Measurements from ENCODE around the gene KCNC1. TPM values are rescaled to one million over a fixed set of nuclear protein-coding genes. Genes with fewer than 3 reads are reported as not detected.

Gene KCNC1
- total and polyA plus RNA-seq, 9 of the 15 experiments (the other 6 are each of a cell fraction or from before 2014, with no cell fraction given): 0.05 to 0.08 TPM; not detected in 7

GRCh38 chr11:17764446-17765218, 30.1 kb downstream of the KCNC1 start:
- Histone ChIP-seq H3K4me3 (no peak overlapping the region), H2AFZ (ENCODE audit: low read depth, low read length) (no peak overlapping the region), H3K9me3 (replicated peaks; ENCODE audit: control insufficient read depth, insufficient read depth, low read depth, low read length) (no peaks in the 10 kb centered on the region), H3K4me2 (ENCODE audit: insufficient read depth, low read length) (no peak overlapping the region), H3K27me3 (ENCODE audit: control insufficient read depth in 2 of 2, insufficient read depth in 2 of 2, low read length in 2 of 2) (peaks cover 0 to 26% of the 10 kb centered on the region in 2 experiments; a peak in 3 of 5 replicates), H3K9me1 (ENCODE audit: control insufficient read depth, insufficient read depth, low read length) (no peaks in the 10 kb centered on the region), H3K4me1 (replicated peaks in 1 of 2; ENCODE audit: control insufficient read depth in 2 of 2, insufficient read depth in 2 of 2, low read length in 2 of 2) (peaks cover under 1 to 5% of the 10 kb centered on the region in 2 experiments; a peak in 1 of 5 replicates), H4K20me1 (replicated peaks; ENCODE audit: control insufficient read depth, insufficient read depth, low read length) (peaks cover 12% of the 10 kb centered on the region; the same call in 1 of the 2 replicates), H3K9ac (ENCODE audit: insufficient read depth in 1 of 2, low read depth in 2 of 2, low read length in 2 of 2) (no peak overlapping the region), H3K27ac (ENCODE audit: extremely low read depth, low read depth, low read length) (no peak overlapping the region), H3K79me2 (ENCODE audit: control insufficient read depth, insufficient read depth, low read length) (no peaks in the 10 kb centered on the region), H3K36me3 (ENCODE audit: control insufficient read depth, insufficient read depth, low read length) (no peaks in the 10 kb centered on the region)
- CTCF ChIA-PET (ENCODE audit: low intra/inter-chr PET ratio): no interaction called here
- FAIRE-seq (no peak), DNase-seq (ENCODE audit: extremely low read depth in 1 of 4, low spot score in 3 of 4) (no peak), ATAC-seq (no peak)
- 17% methylated on average over 10 of the region's 19 CpGs for WGBS (ENCODE audit: insufficient coverage, low coverage, missing lambda C conversion rate)
- POLR2A ChIA-PET: no interaction called here
- in situ Hi-C loops (cut with MboI): loop anchor here (5.0 kb wide), 1 partner anchor 213 kb away; no protein-coding TSS in a partner anchor
- TF ChIP-seq SRF (CRISPR knock-in tag; IDR thresholded peaks at IDR 0.05): no peak
- no peak for TF ChIP-seq ATF4 (CRISPR knock-in tag; IDR thresholded peaks at IDR 0.05)
- TF ChIP-seq BCOR (IDR thresholded peaks at IDR 0.05): peak; percentile 66
- TF ChIP-seq ZFP36 (IDR thresholded peaks at IDR 0.05; ENCODE audit: low read depth, low read length, partially characterized antibody): peak; percentile 63
- TF ChIP-seq SPI1 (IDR thresholded peaks at IDR 0.05; ENCODE audit: borderline replicate concordance, low read depth, low read length): no peak
- no peak for TF ChIP-seq RCOR1 (IDR thresholded peaks at IDR 0.05; ENCODE audit: borderline replicate concordance in 1 of 2, low read depth in 2 of 2, low read length in 2 of 2)
- TF ChIP-seq RBM25 (IDR thresholded peaks at IDR 0.05; ENCODE audit: low read depth, low read length, severe bottlenecking): peak; percentile 39
- TF ChIP-seq CXXC5 (CRISPR knock-in tag; IDR thresholded peaks at IDR 0.05): no peak
- TF ChIP-seq ZNF140 (CRISPR knock-in tag; IDR thresholded peaks at IDR 0.05): no peak
- TF ChIP-seq ZNF79 (CRISPR knock-in tag; IDR thresholded peaks at IDR 0.05; ENCODE audit: low read depth): no peak
- intact Hi-C loops (cut with micrococcal nuclease): loop anchor here (5.0 kb wide), 1 partner anchor 68 kb away; no protein-coding TSS in a partner anchor
- no TSS peak for BruUV-seq (replicated peaks)

Data from K562 (cell line).